Left forelimb (tissue), 1 donor: Measurements from ENCODE around the gene CEL.
"Not testable (repeated sequence)": the region's sequence is repeated elsewhere in the genome, so short reads cannot be mapped to it uniquely, and the experiment has no call there.

ENCODE experiments used
- DNase-seq: peaks from one replicate; pipeline ENCODE4 v3.0.0-alpha.2; 2018; ENCODE audit warnings: low spot score

Gene CEL

DNA sequence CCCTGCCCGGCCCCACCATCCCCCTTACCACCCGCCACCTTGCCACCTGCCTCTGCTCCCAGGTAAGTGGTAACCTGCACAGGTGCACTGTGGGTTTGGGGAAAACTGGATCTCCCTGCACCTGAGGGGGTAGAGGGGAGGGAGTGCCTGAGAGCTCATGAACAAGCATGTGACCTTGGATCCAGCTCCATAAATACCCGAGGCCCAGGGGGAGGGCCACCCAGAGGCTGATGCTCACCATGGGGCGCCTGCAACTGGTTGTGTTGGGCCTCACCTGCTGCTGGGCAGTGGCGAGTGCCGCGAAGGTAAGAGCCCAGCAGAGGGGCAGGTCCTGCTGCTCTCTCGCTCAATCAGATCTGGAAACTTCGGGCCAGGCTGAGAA, at the start of gene CEL:
CEL (plus strand) TSS at position 218 of the 382 bp plus-strand sequence; CDS start at position 240, 22 bp downstream.
- DNase-seq, result not testable (repeated sequence)

DNA sequence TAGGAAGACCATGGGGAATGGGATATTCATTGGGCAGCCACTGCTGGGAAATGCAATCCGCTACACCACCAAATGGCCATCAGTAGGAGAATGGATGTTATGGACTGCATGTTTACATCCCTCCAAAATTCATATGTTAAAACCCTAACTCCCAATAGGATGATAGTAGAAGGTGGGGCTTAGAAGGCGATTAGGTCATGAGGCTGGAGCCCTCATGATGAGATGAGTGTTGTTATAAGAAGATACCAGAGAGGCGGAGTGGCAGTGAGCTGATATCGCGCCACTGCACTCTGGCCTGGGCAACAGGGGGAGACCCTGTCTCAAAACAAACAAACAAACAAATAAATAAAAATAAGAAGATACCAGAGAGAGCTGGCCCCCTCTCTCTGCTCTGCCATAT, 47.1 kb upstream of the CEL start:
- no peak for DNase-seq

DNA sequence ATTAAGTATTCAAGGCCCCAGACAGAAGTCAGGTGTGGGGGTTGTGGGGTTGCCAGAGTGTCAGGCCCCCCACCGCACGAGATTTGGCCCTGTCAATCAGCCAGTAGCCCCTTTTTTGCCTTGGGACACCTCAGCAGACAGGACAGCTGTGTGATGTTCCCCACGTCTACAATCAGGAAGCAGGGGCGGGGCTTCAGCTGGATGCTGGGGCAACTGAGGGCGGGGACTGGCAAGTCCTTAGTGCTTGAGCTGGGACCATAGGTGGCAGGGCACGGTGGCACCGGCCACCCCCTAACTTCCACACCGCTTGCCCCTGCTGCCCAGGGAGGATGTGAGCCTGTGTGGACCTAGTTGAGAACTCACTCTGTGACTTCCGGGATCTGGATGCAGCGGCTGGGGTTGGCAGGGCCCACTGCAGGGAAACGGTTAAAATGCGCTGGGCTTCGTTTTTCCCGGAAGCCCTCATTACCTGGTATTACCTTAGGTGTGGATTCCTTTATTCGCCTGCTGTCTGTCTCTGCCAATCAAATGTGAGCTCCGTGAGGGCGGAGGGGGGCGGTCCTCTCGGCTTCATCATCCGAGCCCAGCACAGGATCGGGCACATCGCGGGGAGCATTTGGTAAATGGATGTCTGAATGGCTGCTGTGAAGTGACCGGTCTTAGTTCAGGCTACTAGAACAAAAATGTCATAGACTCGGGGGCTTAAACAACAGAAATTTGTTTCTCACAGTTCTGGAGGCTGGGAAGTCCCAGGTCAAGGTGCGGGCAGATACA, 38.5 kb upstream of the CEL start:
- no peak for DNase-seq

DNA sequence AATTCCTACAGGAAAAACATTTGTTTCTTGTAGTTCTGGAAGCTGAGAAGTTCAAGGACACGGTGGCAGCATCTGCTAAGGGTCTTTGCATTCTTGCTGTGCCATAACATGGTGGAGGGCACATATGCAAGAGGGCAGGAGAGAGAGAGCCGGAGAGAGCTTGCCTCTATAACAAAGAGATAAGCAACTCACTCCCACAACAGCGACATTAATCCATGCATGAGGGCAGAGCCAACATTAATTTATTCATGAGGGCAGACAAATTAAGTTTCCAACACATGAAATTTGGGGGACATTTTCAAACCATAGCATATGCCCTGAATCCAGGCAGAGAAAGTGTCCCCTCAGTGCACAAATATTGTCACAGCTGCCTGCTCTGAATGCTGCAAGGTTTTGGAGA, 35.4 kb upstream of the CEL start:
- no peak for DNase-seq

DNA sequence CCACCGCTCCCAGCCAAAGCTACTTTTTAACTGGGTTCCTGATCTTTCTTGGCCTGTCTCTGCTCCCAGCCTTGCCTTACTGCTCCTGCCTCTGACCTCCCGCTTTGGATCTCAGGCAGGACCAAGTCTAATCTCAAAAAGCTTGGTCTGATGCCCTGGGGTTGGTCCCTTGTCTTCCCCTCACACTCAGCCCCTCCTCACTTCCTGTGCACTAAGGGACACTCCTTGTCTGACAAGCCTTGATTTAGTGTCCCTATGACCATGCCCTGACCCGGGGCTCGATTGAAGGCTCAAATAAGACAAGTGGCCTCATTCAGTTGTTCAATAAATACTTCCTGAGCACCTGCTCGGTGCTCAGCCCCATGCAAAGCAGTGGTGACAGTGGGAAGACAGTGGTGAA, 34.6 kb upstream of the CEL start:
- no peak for DNase-seq

DNA sequence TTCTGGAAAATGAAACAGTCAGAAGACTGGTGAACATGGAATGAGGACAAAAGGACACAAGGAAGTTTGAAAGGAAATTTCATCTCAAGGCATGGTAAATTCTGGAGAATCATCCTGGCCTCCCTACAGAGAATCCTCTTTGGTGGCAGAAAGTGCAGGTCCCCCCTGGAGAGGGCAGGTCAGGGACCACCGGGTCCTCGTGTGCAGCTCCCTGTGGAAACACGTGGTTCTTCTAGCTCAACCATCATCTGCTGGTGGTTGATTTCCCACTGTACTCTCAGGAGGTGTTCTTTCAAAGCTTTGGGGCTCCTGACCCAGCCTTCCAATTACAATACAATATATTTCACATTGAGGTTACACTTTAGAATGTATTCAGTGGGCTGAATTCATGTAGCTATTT, 33.6 kb upstream of the CEL start:
- DNase-seq, result no peak

DNA sequence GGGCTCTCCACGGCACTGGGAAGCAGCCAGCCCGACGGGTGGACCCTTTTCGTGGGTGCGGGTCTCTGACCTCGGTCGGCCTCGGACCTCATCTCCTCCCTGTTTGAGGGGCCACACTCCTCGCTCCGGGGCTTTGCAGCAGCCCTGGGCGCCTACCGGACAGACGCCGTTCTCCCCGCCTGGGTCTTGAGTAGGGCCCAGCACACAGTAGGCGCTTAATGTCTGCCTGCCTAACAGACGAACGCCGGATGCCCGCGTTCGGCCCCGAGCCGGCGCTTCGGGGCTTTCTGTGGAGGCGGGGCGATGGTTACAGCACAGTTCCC, 31.8 kb upstream of the CEL start:
- DNase-seq, result no peak

DNA sequence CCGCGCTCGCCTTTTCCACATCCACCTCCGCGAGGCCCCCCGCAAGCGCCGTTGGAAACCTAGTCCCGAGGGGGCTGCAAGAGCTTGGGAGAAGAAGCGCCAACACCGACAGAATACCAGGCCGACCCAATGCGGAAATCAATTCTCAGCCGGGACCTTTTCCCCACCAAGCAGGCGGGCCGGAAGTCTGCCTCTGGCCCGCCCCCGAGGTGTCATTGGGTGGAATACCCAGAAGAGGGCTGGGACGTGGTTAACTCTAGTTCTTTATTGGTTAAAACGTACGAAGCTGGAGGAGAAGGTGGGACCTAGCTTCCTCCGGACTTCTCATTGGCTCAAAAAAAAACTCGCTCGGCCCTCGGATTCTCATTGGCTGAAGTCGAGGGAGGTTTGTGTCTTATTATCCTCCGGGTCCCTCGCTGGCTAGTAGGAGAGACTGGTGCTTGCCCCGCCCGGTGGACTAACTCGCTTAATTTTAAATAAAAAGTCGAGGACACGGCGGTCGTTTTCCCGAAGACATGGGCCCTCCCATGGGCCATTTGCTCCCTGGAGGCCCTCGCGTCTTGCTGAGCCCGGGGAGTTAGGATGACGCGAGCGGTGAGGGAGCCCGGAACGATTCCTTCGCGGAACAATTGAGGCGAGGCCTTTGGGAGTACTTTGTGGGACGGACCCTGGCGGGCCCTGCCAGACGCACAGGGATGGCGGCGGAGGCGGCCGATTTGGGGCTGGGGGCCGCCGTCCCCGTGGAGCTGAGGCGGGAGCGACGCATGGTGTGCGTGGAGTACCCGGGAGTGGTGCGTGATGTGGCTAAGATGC, 31.3 kb upstream of the CEL start, which contains the start of gene GTF3C5:
GTF3C5 (plus strand) TSS at position 681 of the 813 bp plus-strand sequence; CDS start at position 696, 15 bp downstream.
- DNase-seq, result peak; percentile 92

DNA sequence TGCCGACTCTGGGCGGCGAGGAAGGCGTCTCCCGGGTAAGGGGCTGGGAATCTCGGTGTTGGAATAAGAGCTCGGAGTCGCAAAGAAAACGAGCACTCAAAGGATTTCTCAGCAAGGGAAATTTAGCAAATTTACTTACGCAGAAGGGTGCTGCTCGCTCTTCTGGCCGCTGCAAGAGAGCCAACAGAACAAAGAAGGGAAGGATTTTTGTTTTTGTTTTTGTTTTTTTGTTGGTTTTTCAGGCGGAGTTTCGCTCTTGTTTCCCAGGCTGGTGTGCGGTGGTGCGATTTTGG, 30.7 kb upstream of the CEL start:
- DNase-seq, result no peak

DNA sequence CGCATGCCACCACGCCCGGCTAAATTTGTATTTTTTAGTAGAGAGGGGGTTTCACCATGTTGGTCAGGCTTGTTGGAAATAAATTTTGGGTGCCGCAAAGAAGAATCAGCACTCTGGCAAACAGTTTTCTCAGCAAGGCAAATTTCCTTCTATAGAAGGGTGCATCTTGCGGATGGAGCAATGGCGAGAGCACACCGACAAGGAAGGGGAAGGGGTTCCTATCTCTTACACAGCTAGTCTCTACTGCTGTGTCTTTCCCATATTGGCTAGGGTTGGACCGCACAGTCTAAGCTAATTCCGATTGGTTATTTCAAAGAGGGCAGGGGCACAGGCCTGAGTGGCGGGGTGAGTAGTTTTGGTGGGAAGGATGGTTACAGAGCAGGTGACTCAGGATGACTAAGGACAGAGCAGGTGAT, 30.3 kb upstream of the CEL start:
- no peak for DNase-seq

DNA sequence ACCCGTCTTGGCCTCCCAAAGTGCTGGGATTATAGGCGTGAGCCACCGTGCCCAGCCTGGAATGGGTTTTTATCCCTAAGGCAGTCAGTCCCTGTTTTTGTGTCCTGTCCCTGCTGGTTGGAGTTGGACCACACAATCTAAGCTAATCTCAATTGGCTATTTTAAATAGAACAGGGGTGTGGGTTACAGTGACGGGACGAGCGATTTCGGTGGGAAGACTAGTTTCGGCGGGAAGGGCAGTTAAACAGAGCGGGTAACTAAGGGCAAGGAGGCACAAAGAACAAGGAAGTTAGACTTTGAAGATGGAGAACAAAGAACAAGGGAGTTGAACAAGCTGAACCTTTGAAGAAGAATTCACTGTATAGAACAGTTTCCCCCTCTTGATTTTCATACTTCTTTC, 29.6 kb upstream of the CEL start:
- no peak for DNase-seq

DNA sequence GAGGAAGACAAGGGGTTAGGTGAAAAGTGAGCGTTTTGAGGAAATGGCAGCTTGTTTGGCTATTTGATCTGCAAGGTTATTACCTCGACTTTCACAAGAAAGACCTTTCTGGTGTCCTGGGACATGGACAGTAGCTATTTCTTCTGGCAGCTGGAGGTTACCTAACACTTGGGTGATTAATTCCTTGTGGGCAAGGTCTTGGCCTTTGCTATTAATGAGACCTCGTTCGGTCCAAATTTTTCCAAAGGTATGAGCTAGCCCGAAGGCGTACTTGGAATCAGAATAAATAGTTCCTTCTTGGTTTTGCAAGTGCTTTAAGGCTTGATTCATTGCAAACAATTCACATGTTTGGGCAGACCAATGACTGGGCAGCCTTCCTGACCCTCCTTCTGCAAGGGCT, 26.1 kb upstream of the CEL start:
- no peak for DNase-seq

DNA sequence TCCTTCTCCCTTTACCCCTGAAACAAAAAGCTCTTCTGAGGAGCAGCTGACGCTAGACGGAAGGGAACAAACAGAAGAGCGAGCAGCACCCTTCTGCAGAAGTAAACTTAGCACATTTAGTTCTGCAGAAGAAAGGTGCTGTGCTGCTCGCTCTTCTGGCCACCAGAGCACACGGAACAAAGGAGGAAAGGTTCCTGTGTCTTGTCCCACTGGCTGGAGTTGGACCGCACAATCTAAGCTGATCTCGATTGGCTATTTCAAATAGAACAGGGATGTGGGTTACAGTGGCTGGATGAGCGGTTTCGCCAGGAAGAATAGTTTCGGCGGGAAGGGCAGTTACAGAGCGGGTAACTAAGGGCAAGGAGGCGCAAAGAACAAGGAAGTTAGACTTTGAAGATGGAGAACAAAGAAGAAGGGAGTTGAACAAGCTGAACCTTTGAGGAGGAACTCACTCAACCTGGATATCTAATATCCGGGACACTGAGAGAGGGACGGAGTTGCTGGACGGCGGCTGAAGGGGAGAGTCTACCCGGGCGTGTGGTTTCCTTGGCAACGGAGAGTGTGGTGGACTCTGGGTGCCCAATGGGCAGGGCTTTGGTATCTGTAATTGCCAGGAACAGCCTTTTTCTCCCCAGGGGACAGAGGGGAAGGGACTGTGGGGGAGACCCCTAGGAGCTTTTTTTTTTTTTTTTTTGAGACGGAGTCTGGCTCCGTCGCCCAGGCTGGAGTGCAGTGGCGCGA, 23.8 kb upstream of the CEL start:
- no peak for DNase-seq

DNA sequence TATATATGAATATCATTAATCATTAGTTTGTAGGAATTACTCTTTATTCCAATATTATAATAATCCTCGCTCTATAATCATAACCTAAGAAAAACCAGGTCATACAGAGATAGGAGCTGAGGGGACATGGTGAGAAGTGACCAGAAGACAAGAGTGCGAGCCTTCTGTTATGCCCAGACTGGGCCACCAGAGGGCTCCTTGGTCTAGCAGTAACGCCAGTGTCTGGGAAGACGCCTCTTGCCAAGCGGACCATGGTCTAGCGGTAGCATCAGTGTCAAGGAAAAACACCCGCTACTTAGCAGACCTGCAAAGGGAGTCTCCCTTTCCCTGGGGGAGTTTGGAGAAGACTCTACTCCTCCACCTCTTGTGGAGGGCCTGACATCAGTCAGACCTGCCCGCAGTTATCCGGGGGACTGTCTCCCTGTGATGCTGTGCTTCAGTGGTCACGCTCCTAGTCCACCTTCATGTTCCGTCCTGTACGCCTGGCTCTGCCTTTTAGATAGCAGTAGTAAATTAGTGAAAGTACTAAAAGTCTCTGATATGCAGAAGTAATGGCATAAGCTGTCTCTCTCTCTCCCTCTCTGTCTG, 20.8 kb upstream of the CEL start:
- DNase-seq, result not testable (repeated sequence)

DNA sequence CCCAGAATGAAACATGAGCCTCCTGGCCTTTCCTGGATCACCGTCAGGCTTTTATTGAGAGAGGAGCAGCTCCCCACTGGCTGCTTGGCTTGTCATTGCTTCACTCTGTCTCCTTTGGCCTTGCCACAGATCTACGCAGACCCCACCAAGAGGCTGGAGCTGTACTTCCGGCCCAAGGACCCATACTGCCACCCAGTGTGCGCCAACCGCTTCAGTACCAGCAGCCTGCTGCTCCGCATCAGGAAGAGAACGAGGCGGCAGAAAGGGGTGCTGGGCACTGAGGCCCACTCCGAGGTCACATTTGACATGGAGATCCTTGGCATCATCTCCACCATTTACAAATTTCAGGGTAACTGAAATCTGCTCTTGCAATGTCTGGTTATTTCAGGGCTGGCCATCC, 19.8 kb upstream of the CEL start:
- DNase-seq, result no peak

DNA sequence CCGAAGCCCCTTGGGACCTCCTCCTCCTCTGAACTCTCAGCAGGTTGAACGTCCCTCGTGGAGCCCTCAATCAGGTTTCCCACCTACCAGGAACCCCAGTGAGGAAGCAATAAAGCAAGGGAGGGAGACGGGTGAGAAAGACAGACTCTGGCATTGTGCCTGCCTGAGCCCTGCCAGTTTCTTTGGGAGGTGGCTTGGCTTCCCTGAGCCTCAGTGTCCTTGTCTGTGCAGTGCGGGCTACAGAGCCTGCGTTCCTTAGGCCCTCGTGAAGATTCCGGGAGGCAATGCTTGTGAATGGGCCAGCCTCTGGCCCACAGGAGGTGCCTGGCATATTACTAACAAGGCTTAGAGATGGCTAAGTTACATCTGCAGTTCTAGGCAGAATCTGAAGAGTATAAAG, 19.1 kb upstream of the CEL start:
- no peak for DNase-seq

DNA sequence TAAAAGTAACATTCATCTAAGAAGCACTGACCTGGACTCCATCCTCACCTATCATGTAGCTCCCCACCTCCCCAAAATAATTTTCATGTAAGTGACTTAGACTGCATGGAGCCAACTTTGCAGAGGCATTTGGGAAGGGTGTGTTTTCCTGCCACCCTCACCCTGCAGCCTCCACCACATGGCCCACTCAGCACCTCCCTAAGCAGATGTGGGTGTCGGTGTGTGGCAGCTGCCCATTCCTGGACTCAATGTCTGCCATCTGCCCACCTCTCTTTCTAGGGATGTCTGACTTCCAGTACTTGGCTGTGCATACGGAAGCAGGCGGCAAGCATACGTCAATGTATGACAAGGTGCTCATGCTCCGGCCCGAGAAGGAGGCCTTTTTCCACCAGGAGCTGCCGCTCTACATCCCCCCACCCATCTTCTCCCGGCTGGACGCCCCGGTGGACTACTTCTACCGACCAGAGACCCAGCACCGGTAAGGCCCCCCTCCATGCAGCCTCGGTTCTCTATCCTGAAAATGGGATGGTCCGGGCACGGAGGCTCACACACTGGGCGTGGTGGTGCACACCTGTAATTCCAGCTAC, 18.2 kb upstream of the CEL start:
- no peak for DNase-seq

DNA sequence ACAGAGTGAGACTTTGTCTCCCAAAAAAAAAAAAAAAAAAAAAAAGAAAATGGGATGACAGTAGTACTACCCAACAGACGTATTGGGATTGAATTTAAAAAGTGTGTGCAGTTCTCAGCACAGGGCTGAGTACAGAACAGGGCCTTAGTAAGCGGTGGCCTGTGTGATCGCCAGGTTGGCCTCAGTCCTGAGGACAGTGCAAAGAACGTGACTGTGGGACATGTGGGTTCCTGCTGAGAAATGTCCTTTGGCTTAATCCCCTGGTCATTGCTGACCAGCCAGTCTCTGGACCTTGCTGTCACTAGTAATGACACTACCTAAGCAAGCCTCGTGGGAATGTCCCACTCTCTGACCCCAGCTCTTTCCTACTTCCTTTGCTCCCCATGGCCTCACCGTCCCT, 17.7 kb upstream of the CEL start:
- DNase-seq, result no peak

DNA sequence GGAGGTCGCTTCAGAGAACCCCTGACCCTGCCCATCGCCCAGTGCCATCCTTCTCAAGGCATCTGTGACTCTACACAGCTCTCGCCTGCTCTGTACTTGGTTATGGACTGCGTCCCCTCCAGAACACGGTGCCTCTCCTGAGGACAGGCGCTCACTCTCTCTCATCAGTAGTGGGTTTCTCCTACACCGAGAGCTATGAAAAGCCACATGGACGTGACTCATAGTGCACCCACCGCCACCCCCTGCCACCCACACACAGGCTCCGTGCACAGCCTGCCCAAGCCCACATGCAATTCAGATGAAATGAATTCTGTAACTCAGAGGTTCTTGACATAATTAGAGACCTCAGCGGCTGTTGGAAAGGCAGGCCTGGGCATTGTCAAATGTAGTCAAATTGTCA, 17.1 kb upstream of the CEL start:
- DNase-seq, result no peak

DNA sequence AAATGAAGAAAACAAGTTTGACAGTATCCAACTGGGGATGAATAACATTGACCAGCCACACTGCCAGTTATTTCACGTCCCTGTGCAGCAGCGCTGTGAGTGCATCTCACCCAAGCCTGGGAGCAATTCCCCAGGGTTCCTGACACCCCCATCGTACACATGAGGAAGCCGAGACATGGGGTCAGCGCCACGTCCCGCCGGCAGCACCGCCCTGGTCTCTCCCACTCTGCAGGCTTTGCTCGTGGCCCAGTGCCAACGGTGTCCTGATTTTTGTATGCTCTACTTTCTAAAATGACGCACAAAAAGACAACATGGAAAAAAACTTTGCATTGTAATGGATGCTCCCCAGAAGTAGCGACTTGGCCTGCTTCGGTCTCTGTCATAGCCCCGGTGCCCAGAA, 16.6 kb upstream of the CEL start:
- no peak for DNase-seq

DNA sequence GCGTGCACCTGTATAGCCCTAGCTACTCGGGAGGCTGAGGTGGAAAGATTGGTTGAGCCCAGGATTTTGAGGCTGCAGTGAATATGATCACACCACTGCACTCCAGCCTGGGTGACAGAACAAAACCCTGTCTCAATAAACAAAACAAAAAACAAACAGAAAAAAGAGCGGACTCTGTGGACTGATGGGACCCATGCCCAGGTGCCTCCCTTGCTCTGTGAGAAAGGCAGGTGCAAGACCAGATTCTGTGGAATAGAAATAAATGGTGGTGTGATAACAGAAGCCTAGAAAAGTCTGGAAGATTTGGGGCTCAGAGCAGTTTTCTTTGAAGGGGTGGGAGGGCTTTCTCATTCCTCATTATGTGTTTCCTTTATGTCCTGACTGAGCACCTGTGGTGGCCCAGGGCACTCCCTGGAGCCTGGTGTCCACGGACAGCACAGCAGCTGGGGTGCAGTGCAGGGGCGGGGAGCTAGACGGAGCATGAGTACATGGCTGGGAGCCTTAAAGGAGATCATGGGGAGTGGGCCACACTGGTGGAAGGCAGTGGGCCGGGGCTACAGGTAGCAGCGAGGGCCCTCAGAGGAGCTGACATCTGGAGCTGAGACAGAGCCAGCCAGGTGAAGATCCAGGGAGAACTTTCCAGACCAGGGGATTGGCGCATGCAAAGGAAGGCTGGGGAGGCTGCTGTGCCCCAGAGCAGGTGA, 15.4 kb upstream of the CEL start:
- DNase-seq, result no peak

DNA sequence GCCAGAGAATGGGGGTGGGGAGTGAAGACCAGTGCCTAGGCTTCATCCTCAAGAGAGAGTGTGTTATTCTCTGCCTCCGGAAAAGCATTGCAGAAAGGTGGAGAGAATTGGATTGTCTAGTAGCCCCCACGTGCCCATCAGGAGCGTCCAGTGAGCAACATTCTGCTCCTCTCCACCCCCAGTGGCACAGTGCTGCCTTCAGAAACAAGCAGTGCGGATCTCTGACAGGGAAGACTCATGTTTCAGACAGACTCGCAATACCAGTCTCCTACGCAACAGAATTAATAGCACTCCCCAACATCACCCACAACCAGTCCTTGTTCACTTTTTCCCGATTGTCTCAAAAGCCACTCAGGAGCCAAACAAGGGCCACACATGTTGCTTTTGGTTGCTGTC, 14.9 kb upstream of the CEL start:
- DNase-seq, result no peak
